Measurements from ENCODE around the gene CACNA2D4. TPM values are rescaled to one million over a fixed set of nuclear protein-coding genes. Genes with fewer than 3 reads are reported as not detected.

CACNA2D4 gene
- total and polyA plus RNA-seq, 4 donors, result 1.5 to 12.6 (median 7.3) TPM

- H3K4me3 ChIP-seq, result no peak overlapping the region
- ATAC-seq (ENCODE audit: insufficient read depth, low FRiP score) (no peak), DNase-seq (no peak)
- no peak overlapping the region for H3K27ac ChIP-seq (ENCODE audit: low read depth in 1 of 2, low read length in 1 of 2)
- no peak overlapping the region for H3K9ac ChIP-seq (ENCODE audit: insufficient read depth in 1 of 2, low read length in 2 of 2)
- H3K27me3 ChIP-seq (ENCODE audit: control insufficient read depth in 3 of 3, insufficient read depth in 3 of 3, low read length in 2 of 3), result peaks cover 3 to 21% (median 9%) of the 10 kb centered on the region in 3 donors
- TF ChIP-seq CTCF (IDR thresholded peaks at IDR 0.05; ENCODE audit: control extremely low read depth, extremely low read depth), result no peak
- no peaks in the 10 kb centered on the region for H3K36me3 ChIP-seq (ENCODE audit: control insufficient read depth in 4 of 4, insufficient read depth in 4 of 4, low read length in 4 of 4)
- H3K9me3 ChIP-seq (ENCODE audit: control insufficient read depth in 4 of 4, insufficient read depth in 3 of 4, low read length in 3 of 4), result no peaks in the 10 kb centered on the region
- H3K4me1 ChIP-seq (ENCODE audit: control insufficient read depth in 5 of 5, insufficient read depth in 5 of 5, low read length in 5 of 5), result peaks cover 0 to 11% (median 2%) of the 10 kb centered on the region in 5 donors
- WGBS, 2 donors, result 83 to 91% methylated on average over 38 of the region's 38 CpGs
These were observed 90.3 kb downstream of the CACNA2D4 start for GRCh38 chr12:1827826-1828805.

DNA sequence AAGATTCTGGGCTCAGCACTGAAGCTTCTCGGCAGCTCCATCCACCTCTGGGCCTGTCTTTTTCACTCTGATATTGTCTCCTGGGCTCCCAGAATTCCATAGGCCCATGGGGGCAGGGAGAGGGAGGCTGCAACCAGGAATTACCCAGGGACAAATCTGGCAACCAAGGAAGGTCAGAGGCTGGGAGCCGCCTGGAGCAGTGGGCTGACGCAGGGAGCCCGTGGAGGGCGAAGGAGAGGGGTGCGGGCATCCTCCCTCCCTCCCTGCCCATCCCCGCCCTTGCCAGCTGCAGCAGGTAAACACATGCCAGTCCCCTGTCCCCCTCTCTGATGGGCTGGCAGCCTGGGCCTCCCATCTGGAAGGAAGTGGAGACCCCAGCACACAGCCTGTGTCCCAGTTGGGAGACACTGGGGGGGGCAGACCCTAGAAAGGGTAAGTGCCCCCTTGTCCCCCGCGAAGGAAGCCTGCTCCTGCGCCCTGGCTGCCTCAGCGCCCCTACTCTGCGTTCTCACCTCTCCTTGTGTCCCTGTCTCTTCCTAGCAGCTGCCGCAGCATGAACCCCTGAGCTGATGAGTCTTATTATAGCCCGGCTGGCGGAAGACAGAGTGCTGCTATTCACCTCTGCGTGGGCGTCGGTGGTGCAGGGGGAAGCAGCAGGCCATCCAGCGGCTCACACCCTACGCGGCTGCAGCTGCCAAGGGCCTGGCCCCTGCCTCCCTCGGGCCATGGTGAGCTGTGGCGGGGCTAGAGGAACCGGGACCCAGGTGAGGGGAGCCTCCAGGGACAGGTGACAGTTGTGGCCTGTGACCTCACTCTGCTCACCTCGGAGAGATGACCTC is 91.4 kb downstream of the CACNA2D4 start:
- Histone ChIP-seq H3K9ac (ENCODE audit: insufficient read depth in 1 of 2, low read length in 2 of 2) (no peak overlapping the region), H3K4me3 (no peak overlapping the region), H3K4me1 (ENCODE audit: control insufficient read depth in 5 of 5, insufficient read depth in 5 of 5, low read length in 5 of 5) (peaks cover 0 to 11% (median 2%) of the 10 kb centered on the region in 5 donors), H3K27ac (ENCODE audit: low read depth in 1 of 2, low read length in 1 of 2) (no peak overlapping the region), H3K9me3 (ENCODE audit: control insufficient read depth in 4 of 4, insufficient read depth in 3 of 4, low read length in 3 of 4) (no peaks in the 10 kb centered on the region), H3K27me3 (ENCODE audit: control insufficient read depth in 3 of 3, insufficient read depth in 3 of 3, low read length in 2 of 3) (peaks cover 8 to 25% (median 13%) of the 10 kb centered on the region in 3 donors), H3K36me3 (ENCODE audit: control insufficient read depth in 4 of 4, insufficient read depth in 4 of 4, low read length in 4 of 4) (no peaks in the 10 kb centered on the region)
- no peak for TF ChIP-seq CTCF (IDR thresholded peaks at IDR 0.05; ENCODE audit: control extremely low read depth, extremely low read depth)
- 77 to 89% methylated on average over 25 of the region's 25 CpGs for WGBS, 2 donors
- DNase-seq (no peak), ATAC-seq (ENCODE audit: insufficient read depth, low FRiP score) (no peak)

GRCh38 chr12:1826401-1826800 is 92.1 kb downstream of the CACNA2D4 start:
- H3K4me3 ChIP-seq, result no peak overlapping the region
- peaks cover 14 to 27% (median 14%) of the 10 kb centered on the region in 3 donors for H3K27me3 ChIP-seq (ENCODE audit: control insufficient read depth in 3 of 3, insufficient read depth in 3 of 3, low read length in 2 of 3)
- H3K9me3 ChIP-seq (ENCODE audit: control insufficient read depth in 4 of 4, insufficient read depth in 3 of 4, low read length in 3 of 4), result no peaks in the 10 kb centered on the region
- 77 to 91% methylated on average over 15 of the region's 15 CpGs for WGBS, 2 donors
- no peak overlapping the region for H3K9ac ChIP-seq (ENCODE audit: insufficient read depth in 1 of 2, low read length in 2 of 2)
- ATAC-seq (ENCODE audit: insufficient read depth, low FRiP score) (no peak), DNase-seq (no peak)
- H3K36me3 ChIP-seq (ENCODE audit: control insufficient read depth in 4 of 4, insufficient read depth in 4 of 4, low read length in 4 of 4), result no peaks in the 10 kb centered on the region
- H3K27ac ChIP-seq (ENCODE audit: low read depth in 1 of 2, low read length in 1 of 2), result no peak overlapping the region
- no peak for TF ChIP-seq CTCF (IDR thresholded peaks at IDR 0.05; ENCODE audit: control extremely low read depth, extremely low read depth)
- peaks cover 0 to 11% (median 2%) of the 10 kb centered on the region in 5 donors for H3K4me1 ChIP-seq (ENCODE audit: control insufficient read depth in 5 of 5, insufficient read depth in 5 of 5, low read length in 5 of 5)
